GM10266 (cell line): ENCODE data around the gene RNASET2.

Source experiments
- DNase-seq: peaks from one replicate; pipeline ENCODE4 v3.0.0; 2012; ENCODE audit errors: extremely low spot score
- TF ChIP-seq, protein P1 (sequence below): IDR thresholded peaks from 2 replicates; pipeline ENCODE4 v1.5.1; 2012; ENCODE audit warnings: mild to moderate bottlenecking, low read depth; ENCODE audit not compliant: control insufficient read depth, insufficient read depth; ENCODE audit errors: missing control alignments

Gene RNASET2

GRCh38 chr6:166936079-166936787, 20.1 kb downstream of the RNASET2 start:
- DNase-seq = no peak
- TF ChIP-seq, protein P1, sequence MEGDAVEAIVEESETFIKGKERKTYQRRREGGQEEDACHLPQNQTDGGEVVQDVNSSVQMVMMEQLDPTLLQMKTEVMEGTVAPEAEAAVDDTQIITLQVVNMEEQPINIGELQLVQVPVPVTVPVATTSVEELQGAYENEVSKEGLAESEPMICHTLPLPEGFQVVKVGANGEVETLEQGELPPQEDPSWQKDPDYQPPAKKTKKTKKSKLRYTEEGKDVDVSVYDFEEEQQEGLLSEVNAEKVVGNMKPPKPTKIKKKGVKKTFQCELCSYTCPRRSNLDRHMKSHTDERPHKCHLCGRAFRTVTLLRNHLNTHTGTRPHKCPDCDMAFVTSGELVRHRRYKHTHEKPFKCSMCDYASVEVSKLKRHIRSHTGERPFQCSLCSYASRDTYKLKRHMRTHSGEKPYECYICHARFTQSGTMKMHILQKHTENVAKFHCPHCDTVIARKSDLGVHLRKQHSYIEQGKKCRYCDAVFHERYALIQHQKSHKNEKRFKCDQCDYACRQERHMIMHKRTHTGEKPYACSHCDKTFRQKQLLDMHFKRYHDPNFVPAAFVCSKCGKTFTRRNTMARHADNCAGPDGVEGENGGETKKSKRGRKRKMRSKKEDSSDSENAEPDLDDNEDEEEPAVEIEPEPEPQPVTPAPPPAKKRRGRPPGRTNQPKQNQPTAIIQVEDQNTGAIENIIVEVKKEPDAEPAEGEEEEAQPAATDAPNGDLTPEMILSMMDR = no peak

- TF ChIP-seq, protein P1 = no peak
- DNase-seq = no peak
Measured at GRCh38 chr6:166935353-166935752, 21.0 kb downstream of the RNASET2 start.

DNA sequence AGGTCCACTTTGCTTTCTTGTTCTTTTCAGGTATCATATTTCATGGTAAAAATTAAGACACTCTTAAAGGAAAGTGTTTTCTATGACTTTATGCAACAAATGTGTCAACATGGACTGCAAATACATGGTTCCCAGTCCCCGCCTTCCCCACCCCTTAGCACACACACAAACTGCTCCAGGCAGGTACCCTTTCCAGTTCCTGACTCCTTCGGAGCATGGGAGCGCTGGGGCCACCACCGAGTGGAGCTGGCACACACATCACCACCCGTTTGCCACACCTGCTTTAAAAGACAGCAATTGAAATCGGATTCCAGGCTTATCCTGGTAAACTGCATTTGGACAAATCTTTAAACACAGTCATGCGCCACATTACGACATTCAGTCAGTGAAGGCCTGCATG, 22.2 kb downstream of the RNASET2 start:
- TF ChIP-seq, protein P1 = no peak
- no peak for DNase-seq

- TF ChIP-seq, protein P1 = no peak
- no peak for DNase-seq
Measured at GRCh38 chr6:166933396-166933795, 23.0 kb downstream of the RNASET2 start.

GRCh38 chr6:166932616-166933015, 23.7 kb downstream of the RNASET2 start:
- DNase-seq = no peak
- TF ChIP-seq, protein P1 = no peak

DNA sequence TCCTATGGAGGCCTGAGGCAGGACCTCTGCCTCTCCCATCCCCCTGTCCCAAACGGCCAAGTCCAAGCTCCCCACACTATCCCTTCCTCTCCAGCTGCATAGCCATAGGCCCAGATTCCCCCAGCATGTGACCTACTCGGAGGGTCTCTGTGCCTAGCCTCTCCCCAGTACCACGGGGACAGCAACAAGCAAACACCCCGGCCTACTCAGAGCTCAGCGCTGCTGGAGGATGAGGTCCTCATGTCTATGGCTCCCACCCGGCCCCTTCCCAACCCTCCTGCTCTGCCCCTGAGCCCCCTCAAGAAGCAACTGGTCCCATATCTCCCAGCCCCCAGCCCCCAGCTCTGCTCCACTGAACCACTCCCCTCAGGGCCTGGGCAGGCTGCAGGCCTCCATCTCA, 24.2 kb downstream of the RNASET2 start:
- TF ChIP-seq, protein P1 = no peak
- DNase-seq = no peak

GRCh38 chr6:166931426-166931970, 24.9 kb downstream of the RNASET2 start:
- DNase-seq = no peak

More at GRCh38 chr6:166931426-166931970, 24.9 kb downstream of the RNASET2 start:
- TF ChIP-seq, protein P1 = no peak
